ENCODE results near the gene MOB1B. TPM values are rescaled to one million over a fixed set of nuclear protein-coding genes. Genes with fewer than 3 reads are reported as not detected.
A peak's percentile ranks its signal among the peaks of the same experiment; 100 is the strongest.

The MOB1B gene
- total RNA-seq, 4 donors from 2014 or later = 8.3 to 17.9 (median 11.6) TPM

GRCh38 chr4:70993181-70994068, 91.3 kb downstream of the MOB1B start, which contains the start of gene DCK:
Gene DCK (plus strand): TSS chr4:70993649. CDS start chr4:70993836, 187 bp downstream.
- 0% methylated on average over 3 to 17 of the region's 74 CpGs for WGBS, 2 donors
- Histone ChIP-seq H3K4me1 (peaks cover 0 to 58% (median 20%) of the 10 kb centered on the region in 3 donors), H3K36me3 (peaks cover 0 to 3% (median 0%) of the 10 kb centered on the region in 3 donors), H3K27me3 (no peaks in the 10 kb centered on the region), H3K4me3 (peak within 1 kb of the TSS; percentile 73 to 89 (median 79)), H3K27ac (peak within 1 kb of the TSS; percentile 85 to 93 (median 91)), H3K9me3 (no peaks in the 10 kb centered on the region)
- TF ChIP-seq POLR2A (IDR thresholded peaks at IDR 0.05) (peak in 3 of 4 donors; percentile 64 to 89 (median 77)), CTCF (IDR thresholded peaks at IDR 0.05) (peak in 1 of 6 experiments; percentile 35)
- intact Hi-C loops (cut with DNase I) = loop anchor here (10.0 kb wide), 1 partner anchor 89 kb away; the partner anchor contains the start of gene MOB1B
- peak; percentile 56 for DNase-seq

GRCh38 chr4:70994069-70994366, 91.8 kb downstream of the MOB1B start:
- Histone ChIP-seq H3K27me3 (no peaks in the 10 kb centered on the region), H3K4me3 (peak overlapping the region; percentile 73 to 89 (median 79)), H3K27ac (peak overlapping the region; percentile 85 to 93 (median 91)), H3K9me3 (no peaks in the 10 kb centered on the region), H3K36me3 (peaks cover 0 to 9% (median 0%) of the 10 kb centered on the region in 3 donors), H3K4me1 (peaks cover 0 to 58% (median 20%) of the 10 kb centered on the region in 3 donors)
- intact Hi-C loops (cut with DNase I) = loop anchor here (10.0 kb wide), 1 partner anchor 89 kb away; the partner anchor contains the start of gene MOB1B
- WGBS, 2 donors = 0% methylated on average over 3 to 8 of the region's 11 CpGs
- TF ChIP-seq CTCF (IDR thresholded peaks at IDR 0.05) (no peak), POLR2A (IDR thresholded peaks at IDR 0.05) (no peak)
- no peak for DNase-seq

GRCh38 chr4:70994387-70995099, 92.4 kb downstream of the MOB1B start:
- no peaks in the 10 kb centered on the region for H3K9me3 ChIP-seq
- peak overlapping the region; percentile 85 to 93 (median 91) for H3K27ac ChIP-seq
- H3K4me1 ChIP-seq = peaks cover 0 to 58% (median 20%) of the 10 kb centered on the region in 3 donors
- intact Hi-C loops (cut with DNase I) = loop anchor here (10.0 kb wide), 1 partner anchor 90 kb away; the partner anchor contains the start of gene MOB1B
- no peaks in the 10 kb centered on the region for H3K27me3 ChIP-seq
- peak overlapping the region; percentile 73 to 89 (median 79) for H3K4me3 ChIP-seq
- TF ChIP-seq CTCF (IDR thresholded peaks at IDR 0.05) (no peak), POLR2A (IDR thresholded peaks at IDR 0.05) (no peak)
- DNase-seq = no peak
- peaks cover 0 to 14% (median 0%) of the 10 kb centered on the region in 3 donors for H3K36me3 ChIP-seq
- 61 to 62% methylated on average over 10 of the region's 10 CpGs for WGBS, 2 donors

GRCh38 chr4:70996018-70996360, 93.8 kb downstream of the MOB1B start:
- Histone ChIP-seq H3K4me1 (peaks cover 0 to 58% (median 20%) of the 10 kb centered on the region in 3 donors), H3K9me3 (no peaks in the 10 kb centered on the region), H3K27ac (peak overlapping the region in 1 of 4 donors; percentile 40), H3K36me3 (peaks cover 0 to 22% (median 0%) of the 10 kb centered on the region in 3 donors), H3K27me3 (no peaks in the 10 kb centered on the region), H3K4me3 (peak overlapping the region in 2 of 4 donors; percentile 3 to 81)
- 33 to 41% methylated on average over 4 of the region's 4 CpGs for WGBS, 2 donors
- TF ChIP-seq CTCF (IDR thresholded peaks at IDR 0.05) (no peak), POLR2A (IDR thresholded peaks at IDR 0.05) (no peak)
- no peak for DNase-seq
- intact Hi-C loops (cut with DNase I) = loop anchor here (10.0 kb wide), 1 partner anchor 91 kb away; the partner anchor contains the start of gene MOB1B

Measured in esophagus squamous epithelium (tissue), 5 donors.